GM23338 (cell line): Measurements from ENCODE around the gene SPHKAP. TPM values are rescaled to one million over a fixed set of nuclear protein-coding genes. Genes with fewer than 3 reads are reported as not detected.

Experiments used
- ATAC-seq: fragments of 200-7000 bp; cut with Tn5 transposase; 3 replicates; pipeline ENCODE4 v1.9.1; 2020
- DNase-seq: peaks from one replicate; pipeline ENCODE4 v3.0.0-alpha.2; 2015; ENCODE audit warnings: low spot score
- H2AFZ ChIP-seq: fragments of 200-600 bp; sonication (generic); 2 replicates; pipeline ENCODE4 v1.8.0; 2016; ENCODE audit warnings: antibody characterized with exemption, mild to moderate bottlenecking, moderate library complexity
- H3F3A ChIP-seq: fragments of 200-600 bp; sonication (generic); replicated peaks from 2 replicates; pipeline ENCODE4 v1.8.0; 2017; ENCODE audit warnings: antibody characterized with exemption, mixed run types, low read depth
- H3K27ac ChIP-seq: fragments of 200-600 bp; sonication (generic); 2 replicates; pipeline ENCODE4 v1.6.1; 2016; ENCODE audit warnings: low read depth
- H3K27me3 ChIP-seq: fragments of 200-600 bp; sonication (generic); 2 replicates; pipeline ENCODE4 v1.8.0; 2016; ENCODE audit warnings: mild to moderate bottlenecking, mixed run types, moderate library complexity; ENCODE audit not compliant: insufficient read depth
- H3K36me3 ChIP-seq: fragments of 200-600 bp; sonication (generic); 2 replicates; pipeline ENCODE4 v1.8.0; 2016; ENCODE audit warnings: mild to moderate bottlenecking; ENCODE audit not compliant: insufficient read depth
- H3K4me1 ChIP-seq: fragments of 200-600 bp; sonication (generic); 2 replicates; pipeline ENCODE4 v1.8.0; 2016; ENCODE audit warnings: mild to moderate bottlenecking, moderate library complexity; ENCODE audit not compliant: insufficient read depth
- H3K4me2 ChIP-seq: fragments of 200-600 bp; sonication (generic); 2 replicates; pipeline ENCODE4 v1.7.1; 2017; ENCODE audit warnings: mixed run types
- H3K4me3 ChIP-seq: fragments of 200-600 bp; sonication (generic); 2 replicates; pipeline ENCODE4 v1.6.1; 2016; ENCODE audit warnings: mixed run types
- H3K79me2 ChIP-seq: fragments of 200-600 bp; sonication (generic); replicated peaks from 2 replicates; pipeline ENCODE4 v1.8.0; 2017; ENCODE audit warnings: mild to moderate bottlenecking; ENCODE audit not compliant: insufficient read depth
- H3K9me2 ChIP-seq: fragments of 200-600 bp; sonication (generic); 2 replicates; pipeline ENCODE4 v1.8.0; 2017; ENCODE audit not compliant: insufficient read depth
- H4K20me1 ChIP-seq: fragments of 200-600 bp; sonication (generic); replicated peaks from 2 replicates; pipeline ENCODE4 v1.8.0; 2017; ENCODE audit warnings: mild to moderate bottlenecking; ENCODE audit not compliant: insufficient read depth
- H3K27ac Mint-ChIP-seq: 2 replicates; pipeline ENCODE4 v1.8.0; 2020; ENCODE audit warnings: inconsistent platforms, mild to moderate bottlenecking, moderate library complexity, mixed read lengths
- H3K27me3 Mint-ChIP-seq: 3 replicates; pipeline ENCODE4 v1.8.0; 2022; ENCODE audit warnings: low read depth, mild to moderate bottlenecking, moderate library complexity, mixed read lengths, inconsistent platforms; ENCODE audit not compliant: insufficient read depth, poor library complexity
- H3K36me3 Mint-ChIP-seq: 3 replicates; pipeline ENCODE4 v1.8.0; 2021; ENCODE audit warnings: low read depth, mild to moderate bottlenecking, inconsistent platforms, moderate library complexity, mixed read lengths
- H3K4me1 Mint-ChIP-seq: 3 replicates; pipeline ENCODE4 v1.8.0; 2020; ENCODE audit warnings: mild to moderate bottlenecking, inconsistent platforms, mixed read lengths
- H3K4me3 Mint-ChIP-seq: 3 replicates; pipeline ENCODE4 v1.8.0; 2021; ENCODE audit warnings: moderate library complexity, mild to moderate bottlenecking, inconsistent platforms, mixed read lengths
- H3K9me3 Mint-ChIP-seq: 3 replicates; pipeline ENCODE4 v1.8.0; 2020; ENCODE audit warnings: moderate library complexity, mild to moderate bottlenecking, inconsistent platforms, mixed read lengths
- CREB1 ChIP-seq: fragments of 250-450 bp; sonication (Bioruptor Pico); IDR thresholded peaks from 2 replicates; pipeline ENCODE4 v1.5.0; 2020; ENCODE audit warnings: low read depth, mild to moderate bottlenecking, moderate library complexity
- EZH2 ChIP-seq: fragments of 200-600 bp; sonication (generic); IDR thresholded peaks from one replicate; pipeline ENCODE4 v1.8.0; 2017; ENCODE audit warnings: antibody characterized with exemption, mild to moderate bottlenecking, low read depth; ENCODE audit not compliant: unreplicated experiment
- JUNB ChIP-seq: IDR thresholded peaks from one replicate; pipeline ENCODE4 v1.6.1; 2016; ENCODE audit warnings: antibody characterized with exemption; ENCODE audit not compliant: unreplicated experiment
- NANOG ChIP-seq: IDR thresholded peaks from 2 replicates; pipeline ENCODE4 v1.6.1; 2016; ENCODE audit warnings: antibody characterized with exemption, borderline replicate concordance
- POLR2AphosphoS5 ChIP-seq: IDR thresholded peaks from 2 replicates; pipeline ENCODE4 v1.6.1; 2016; ENCODE audit warnings: antibody characterized with exemption, low read depth
- ZNF114 ChIP-seq: fragments of 250-450 bp; sonication (Bioruptor Pico); IDR thresholded peaks from 2 replicates; pipeline ENCODE4 v1.5.0; 2020; ENCODE audit warnings: mild to moderate bottlenecking, moderate library complexity
- ZNF331 ChIP-seq: fragments of 250-450 bp; sonication (Bioruptor Pico); IDR thresholded peaks from 2 replicates; pipeline ENCODE4 v1.5.0; 2020; ENCODE audit warnings: low read depth, mild to moderate bottlenecking, moderate library complexity
- polyA plus RNA-seq: library from polyadenylated mRNA; unstranded; fragments of >200 nt; fragmentation: Nextera tagmentation; extraction: Ambion mirVana; gene quantifications from 2 replicates; pipeline ENCODE4 v1.2.1, GENCODE V29; 2016
- total RNA-seq: library from RNA; depleted of rRNA; stranded (reverse); fragments of >200 nt; shearing (Covaris generic); gene quantifications from 2 replicates; pipeline ENCODE4 v1.2.3, GENCODE V29; 2014
- TF ChIP-seq, protein P1 (sequence below): fragments of 250-450 bp; sonication (Bioruptor Pico); IDR thresholded peaks from 2 replicates; pipeline ENCODE4 v1.5.0; 2020; ENCODE audit warnings: mild to moderate bottlenecking, moderate library complexity
- TF ChIP-seq, protein P2 (sequence below), 2 experiments: fragments of 200-600 bp in 1 of 2; sonication (generic) in 1 of 2; conservative IDR thresholded peaks; 2 replicates each; pipeline versions ENCODE4 v1.5.1 to v1.6.1; 2016 to 2017; ENCODE audit warnings: antibody characterized with exemption in 2 of 2, low read depth in 2 of 2, mild to moderate bottlenecking in 2 of 2, moderate library complexity in 1 of 2

SPHKAP gene
- total and polyA plus RNA-seq, 2 experiments from 2014 or later, result 0.10 TPM; not detected in 1

DNA sequence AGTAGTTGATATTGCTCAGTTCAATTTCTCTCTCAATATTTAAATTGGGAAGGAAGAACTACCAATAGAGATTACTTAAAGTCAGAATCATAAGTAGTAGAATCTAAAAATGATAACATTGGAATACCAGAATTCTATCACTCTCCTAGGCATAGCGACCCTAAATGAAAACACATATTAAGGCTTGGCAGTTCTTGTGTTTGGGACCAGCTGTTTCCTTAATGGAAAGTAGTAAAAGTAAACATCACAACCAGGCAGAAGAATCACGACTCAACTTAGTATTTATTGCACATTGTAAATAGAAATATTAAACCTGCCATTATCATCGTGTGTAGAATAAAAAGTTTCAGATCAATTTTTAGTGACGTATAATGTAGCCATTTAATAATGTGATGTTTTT is 117.5 kb downstream of the SPHKAP start (continued):
- TF ChIP-seq, protein P1, sequence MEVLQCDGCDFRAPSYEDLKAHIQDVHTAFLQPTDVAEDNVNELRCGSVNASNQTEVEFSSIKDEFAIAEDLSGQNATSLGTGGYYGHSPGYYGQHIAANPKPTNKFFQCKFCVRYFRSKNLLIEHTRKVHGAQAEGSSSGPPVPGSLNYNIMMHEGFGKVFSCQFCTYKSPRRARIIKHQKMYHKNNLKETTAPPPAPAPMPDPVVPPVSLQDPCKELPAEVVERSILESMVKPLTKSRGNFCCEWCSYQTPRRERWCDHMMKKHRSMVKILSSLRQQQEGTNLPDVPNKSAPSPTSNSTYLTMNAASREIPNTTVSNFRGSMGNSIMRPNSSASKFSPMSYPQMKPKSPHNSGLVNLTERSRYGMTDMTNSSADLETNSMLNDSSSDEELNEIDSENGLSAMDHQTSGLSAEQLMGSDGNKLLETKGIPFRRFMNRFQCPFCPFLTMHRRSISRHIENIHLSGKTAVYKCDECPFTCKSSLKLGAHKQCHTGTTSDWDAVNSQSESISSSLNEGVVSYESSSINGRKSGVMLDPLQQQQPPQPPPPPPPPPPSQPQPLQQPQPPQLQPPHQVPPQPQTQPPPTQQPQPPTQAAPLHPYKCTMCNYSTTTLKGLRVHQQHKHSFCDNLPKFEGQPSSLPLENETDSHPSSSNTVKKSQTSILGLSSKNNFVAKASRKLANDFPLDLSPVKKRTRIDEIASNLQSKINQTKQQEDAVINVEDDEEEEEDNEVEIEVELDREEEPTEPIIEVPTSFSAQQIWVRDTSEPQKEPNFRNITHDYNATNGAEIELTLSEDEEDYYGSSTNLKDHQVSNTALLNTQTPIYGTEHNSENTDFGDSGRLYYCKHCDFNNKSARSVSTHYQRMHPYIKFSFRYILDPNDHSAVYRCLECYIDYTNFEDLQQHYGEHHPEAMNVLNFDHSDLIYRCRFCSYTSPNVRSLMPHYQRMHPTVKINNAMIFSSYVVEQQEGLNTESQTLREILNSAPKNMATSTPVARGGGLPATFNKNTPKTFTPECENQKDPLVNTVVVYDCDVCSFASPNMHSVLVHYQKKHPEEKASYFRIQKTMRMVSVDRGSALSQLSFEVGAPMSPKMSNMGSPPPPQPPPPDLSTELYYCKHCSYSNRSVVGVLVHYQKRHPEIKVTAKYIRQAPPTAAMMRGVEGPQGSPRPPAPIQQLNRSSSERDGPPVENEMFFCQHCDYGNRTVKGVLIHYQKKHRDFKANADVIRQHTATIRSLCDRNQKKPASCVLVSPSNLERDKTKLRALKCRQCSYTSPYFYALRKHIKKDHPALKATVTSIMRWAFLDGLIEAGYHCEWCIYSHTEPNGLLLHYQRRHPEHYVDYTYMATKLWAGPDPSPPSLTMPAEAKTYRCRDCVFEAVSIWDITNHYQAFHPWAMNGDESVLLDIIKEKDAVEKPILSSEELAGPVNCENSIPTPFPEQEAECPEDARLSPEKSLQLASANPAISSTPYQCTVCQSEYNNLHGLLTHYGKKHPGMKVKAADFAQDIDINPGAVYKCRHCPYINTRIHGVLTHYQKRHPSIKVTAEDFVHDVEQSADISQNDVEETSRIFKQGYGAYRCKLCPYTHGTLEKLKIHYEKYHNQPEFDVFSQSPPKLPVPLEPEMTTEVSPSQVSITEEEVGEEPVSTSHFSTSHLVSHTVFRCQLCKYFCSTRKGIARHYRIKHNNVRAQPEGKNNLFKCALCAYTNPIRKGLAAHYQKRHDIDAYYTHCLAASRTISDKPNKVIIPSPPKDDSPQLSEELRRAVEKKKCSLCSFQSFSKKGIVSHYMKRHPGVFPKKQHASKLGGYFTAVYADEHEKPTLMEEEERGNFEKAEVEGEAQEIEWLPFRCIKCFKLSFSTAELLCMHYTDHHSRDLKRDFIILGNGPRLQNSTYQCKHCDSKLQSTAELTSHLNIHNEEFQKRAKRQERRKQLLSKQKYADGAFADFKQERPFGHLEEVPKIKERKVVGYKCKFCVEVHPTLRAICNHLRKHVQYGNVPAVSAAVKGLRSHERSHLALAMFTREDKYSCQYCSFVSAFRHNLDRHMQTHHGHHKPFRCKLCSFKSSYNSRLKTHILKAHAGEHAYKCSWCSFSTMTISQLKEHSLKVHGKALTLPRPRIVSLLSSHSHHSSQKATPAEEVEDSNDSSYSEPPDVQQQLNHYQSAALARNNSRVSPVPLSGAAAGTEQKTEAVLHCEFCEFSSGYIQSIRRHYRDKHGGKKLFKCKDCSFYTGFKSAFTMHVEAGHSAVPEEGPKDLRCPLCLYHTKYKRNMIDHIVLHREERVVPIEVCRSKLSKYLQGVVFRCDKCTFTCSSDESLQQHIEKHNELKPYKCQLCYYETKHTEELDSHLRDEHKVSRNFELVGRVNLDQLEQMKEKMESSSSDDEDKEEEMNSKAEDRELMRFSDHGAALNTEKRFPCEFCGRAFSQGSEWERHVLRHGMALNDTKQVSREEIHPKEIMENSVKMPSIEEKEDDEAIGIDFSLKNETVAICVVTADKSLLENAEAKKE (CRISPR knock-in tag), result no peak
- TF ChIP-seq ZNF331, result no peak
- no peak for TF ChIP-seq EZH2
- TF ChIP-seq ZNF114 (CRISPR knock-in tag), result no peak

DNA sequence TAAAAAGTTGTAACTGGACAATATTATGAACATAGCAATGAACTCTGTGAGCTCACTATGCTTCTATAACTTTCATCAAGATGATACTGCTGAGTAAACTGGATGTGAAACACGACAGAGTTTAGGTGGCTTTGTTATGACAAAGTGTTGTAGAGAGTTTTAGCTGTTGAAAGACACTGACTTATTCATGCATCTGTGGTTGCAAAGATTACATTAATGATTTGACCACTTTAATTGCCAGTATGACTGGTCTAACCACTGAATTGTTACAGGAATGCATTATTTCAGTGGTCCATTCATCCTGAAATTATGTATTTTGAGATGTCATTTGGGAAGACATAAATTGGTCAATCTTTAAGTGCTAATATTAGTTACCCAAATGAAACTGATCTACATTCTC is 117.9 kb downstream of the SPHKAP start:
- no peak overlapping the region for H3K4me3 Mint-ChIP-seq
- H3K27me3 Mint-ChIP-seq, result no peaks in the 10 kb centered on the region
- DNase-seq, result no peak

More for the DNA sequence above, 117.9 kb downstream of the SPHKAP start:
- H3K4me2 ChIP-seq, result no peak overlapping the region
- H4K20me1 ChIP-seq, result no peaks in the 10 kb centered on the region
- no peaks in the 10 kb centered on the region for H3K27me3 ChIP-seq
- TF ChIP-seq NANOG (no peak), JUNB (no peak), EZH2 (no peak), POLR2AphosphoS5 (no peak), CREB1 (CRISPR knock-in tag) (no peak), ZNF114 (CRISPR knock-in tag) (no peak)
- TF ChIP-seq, protein P2, sequence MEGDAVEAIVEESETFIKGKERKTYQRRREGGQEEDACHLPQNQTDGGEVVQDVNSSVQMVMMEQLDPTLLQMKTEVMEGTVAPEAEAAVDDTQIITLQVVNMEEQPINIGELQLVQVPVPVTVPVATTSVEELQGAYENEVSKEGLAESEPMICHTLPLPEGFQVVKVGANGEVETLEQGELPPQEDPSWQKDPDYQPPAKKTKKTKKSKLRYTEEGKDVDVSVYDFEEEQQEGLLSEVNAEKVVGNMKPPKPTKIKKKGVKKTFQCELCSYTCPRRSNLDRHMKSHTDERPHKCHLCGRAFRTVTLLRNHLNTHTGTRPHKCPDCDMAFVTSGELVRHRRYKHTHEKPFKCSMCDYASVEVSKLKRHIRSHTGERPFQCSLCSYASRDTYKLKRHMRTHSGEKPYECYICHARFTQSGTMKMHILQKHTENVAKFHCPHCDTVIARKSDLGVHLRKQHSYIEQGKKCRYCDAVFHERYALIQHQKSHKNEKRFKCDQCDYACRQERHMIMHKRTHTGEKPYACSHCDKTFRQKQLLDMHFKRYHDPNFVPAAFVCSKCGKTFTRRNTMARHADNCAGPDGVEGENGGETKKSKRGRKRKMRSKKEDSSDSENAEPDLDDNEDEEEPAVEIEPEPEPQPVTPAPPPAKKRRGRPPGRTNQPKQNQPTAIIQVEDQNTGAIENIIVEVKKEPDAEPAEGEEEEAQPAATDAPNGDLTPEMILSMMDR (conservative IDR thresholded peaks at IDR 0.05; ENCODE audit: low read depth in 2 of 2), result no peak
- no peaks in the 10 kb centered on the region for H3K36me3 Mint-ChIP-seq
- ATAC-seq, result no peak
- peaks cover 6% of the 10 kb centered on the region; the same call in 2 of the 3 replicates for H3K4me1 Mint-ChIP-seq
- no peak overlapping the region for H3K4me3 ChIP-seq
- H3K9me2 ChIP-seq, result no peaks in the 10 kb centered on the region
- H3K36me3 ChIP-seq, result no peaks in the 10 kb centered on the region
- no peak overlapping the region for H3K27ac ChIP-seq
- no peaks in the 10 kb centered on the region for H3F3A ChIP-seq
- H3K27ac Mint-ChIP-seq, result no peak overlapping the region
- no peaks in the 10 kb centered on the region for H3K9me3 Mint-ChIP-seq
- H3K79me2 ChIP-seq, result no peaks in the 10 kb centered on the region
- no peaks in the 10 kb centered on the region for H3K4me1 ChIP-seq
- no peak overlapping the region for H2AFZ ChIP-seq
